Measurements from ENCODE around the gene VGLL4.

DNA sequence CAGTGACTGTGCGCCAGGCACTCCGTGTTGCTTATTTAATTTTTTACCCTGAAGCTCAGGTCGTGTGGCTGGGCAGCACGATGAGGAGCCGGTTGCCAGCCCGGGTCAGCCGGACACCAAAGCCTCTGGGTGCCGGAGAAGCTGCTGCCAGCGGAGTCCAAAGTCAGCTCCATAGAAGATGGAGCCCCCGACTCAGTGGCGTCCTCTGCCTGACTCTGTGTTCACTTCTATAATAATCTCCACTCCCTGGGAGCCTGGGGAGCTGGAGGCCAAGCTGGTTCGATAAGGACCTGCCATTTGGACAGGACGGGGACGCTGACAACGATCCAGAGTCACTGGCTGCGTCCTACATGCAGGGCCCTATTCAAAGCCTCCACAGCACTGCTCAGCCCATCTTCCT lies 78.6 kb downstream of the VGLL4 start:
- TF ChIP-seq CTCF (IDR thresholded peaks at IDR 0.05) (no peak), POLR2A (IDR thresholded peaks at IDR 0.05) (no peak)
